HepG2 (cell line): ENCODE measurements around the gene CRIP1. TPM values are rescaled to one million over a fixed set of nuclear protein-coding genes. Genes with fewer than 3 reads are reported as not detected.

Source experiments
- ARID2 ChIP-seq: sonication (generic); formaldehyde crosslinking; IDR thresholded peaks from 2 replicates; pipeline ENCODE4 v1.8.1; 2022; ENCODE audit warnings: mild to moderate bottlenecking, missing genetic modification reagents, borderline replicate concordance
- ATF7-NPFF ChIP-seq: sonication (generic); formaldehyde crosslinking; IDR thresholded peaks from 2 replicates; pipeline ENCODE4 v1.8.1; 2023; ENCODE audit warnings: mild to moderate bottlenecking, low read depth, missing genetic modification reagents, moderate library complexity
- ELF4 ChIP-seq: sonication (generic); formaldehyde crosslinking; IDR thresholded peaks from 2 replicates; pipeline ENCODE4 v1.5.0; 2020; ENCODE audit warnings: missing genetic modification reagents, mild to moderate bottlenecking, moderate library complexity, borderline replicate concordance
- FOXA1 ChIP-seq, 2 experiments: fragments of 450-650 bp in 1 of 2; sonication (generic) in 1 of 2; formaldehyde crosslinking in 1 of 2; IDR thresholded peaks; 2 replicates each; pipeline versions ENCODE4 v1.4.0 to v1.6.1; 2016 to 2020; ENCODE audit warnings: missing genetic modification reagents in 1 of 2
- FOXK2 ChIP-seq: fragments of 450-650 bp; IDR thresholded peaks from 2 replicates; pipeline ENCODE4 v1.6.1; 2016
- GATAD1 ChIP-seq: IDR thresholded peaks from 2 replicates; pipeline ENCODE4 v1.6.1; 2016; ENCODE audit warnings: missing genetic modification reagents, missing compliant biosample characterization
- GPBP1L1 ChIP-seq: sonication (generic); formaldehyde crosslinking; IDR thresholded peaks from 2 replicates; pipeline ENCODE4 v1.5.0; 2020; ENCODE audit warnings: mild to moderate bottlenecking, missing genetic modification reagents
- MAFK ChIP-seq, 2 experiments: IDR thresholded peaks in 1 of 2; conservative IDR thresholded peaks in 1 of 2; 2 replicates each; pipeline ENCODE4 v1.6.1; 2011; ENCODE audit warnings: improper control_type of control experiment in 2 of 2, low read length in 2 of 2
- MIER2 ChIP-seq: IDR thresholded peaks from 2 replicates; pipeline ENCODE4 v1.6.1; 2016; ENCODE audit warnings: missing biosample characterization, missing genetic modification reagents
- NCOA5 ChIP-seq: sonication (generic); formaldehyde crosslinking; IDR thresholded peaks from 2 replicates; pipeline ENCODE4 v1.4.0; 2020; ENCODE audit warnings: missing genetic modification reagents
- PAXIP1 ChIP-seq: sonication (generic); formaldehyde crosslinking; conservative IDR thresholded peaks from 2 replicates; pipeline ENCODE4 v1.4.0; 2020; ENCODE audit warnings: mild to moderate bottlenecking, missing genetic modification reagents, moderate library complexity
- RELA ChIP-seq: sonication (generic); formaldehyde crosslinking; IDR thresholded peaks from 2 replicates; pipeline ENCODE4 v1.4.0; 2020; ENCODE audit warnings: missing genetic modification reagents
- SNAPC5 ChIP-seq: sonication (generic); formaldehyde crosslinking; IDR thresholded peaks from 2 replicates; pipeline ENCODE4 v1.8.1; 2023; ENCODE audit warnings: mild to moderate bottlenecking, missing genetic modification reagents, borderline replicate concordance
- ZNF124 ChIP-seq: sonication (generic); formaldehyde crosslinking; IDR thresholded peaks from 2 replicates; pipeline ENCODE4 v1.4.0; 2020; ENCODE audit warnings: missing genetic modification reagents
- ZNF20 ChIP-seq: sonication (generic); formaldehyde crosslinking; IDR thresholded peaks from 2 replicates; pipeline ENCODE4 v1.4.0; 2020; ENCODE audit warnings: mild to moderate bottlenecking, moderate library complexity, missing genetic modification reagents
- ZNF329 ChIP-seq: sonication (generic); formaldehyde crosslinking; IDR thresholded peaks from 2 replicates; pipeline ENCODE4 v1.9.0; 2021; ENCODE audit warnings: low read depth, mild to moderate bottlenecking, missing genetic modification reagents
- ZNF362 ChIP-seq: sonication (generic); formaldehyde crosslinking; IDR thresholded peaks from 2 replicates; pipeline ENCODE4 v1.4.0; 2020; ENCODE audit warnings: missing genetic modification reagents, mild to moderate bottlenecking, borderline replicate concordance
- ZNF616 ChIP-seq: sonication (generic); formaldehyde crosslinking; IDR thresholded peaks from 2 replicates; pipeline ENCODE4 v1.5.0; 2020; ENCODE audit warnings: low read depth, mild to moderate bottlenecking, missing genetic modification reagents
- ZNF670 ChIP-seq: sonication (generic); formaldehyde crosslinking; IDR thresholded peaks from 2 replicates; pipeline ENCODE4 v1.8.0; 2022; ENCODE audit warnings: mild to moderate bottlenecking, missing genetic modification reagents, borderline replicate concordance
- polyA plus RNA-seq, 8 experiments: library from polyadenylated mRNA; depleted of rRNA in 3 of 8; stranded (reverse) in 7 of 8; unstranded in 1 of 8; fragments of >200 nt; fragmentation: Illumina TruSeq in 4 of 8; extraction: Trizol in 4 of 8; gene quantifications; 2 replicates each; pipeline versions ENCODE4 v1.2.1 to v1.2.3, GENCODE V29; 2011 to 2016; ENCODE audit warnings: low read depth in 4 of 8, missing spikeins in 1 of 8, mixed read lengths in 1 of 8; ENCODE audit not compliant: insufficient read depth in 1 of 8
- total RNA-seq, 5 experiments: library from RNA; depleted of rRNA; stranded (reverse); fragments of >200 nt; fragmentation: Illumina TruSeq; extraction: Trizol; gene quantifications; 2 replicates each; pipeline ENCODE4 v1.2.3, GENCODE V29; 2016; ENCODE audit warnings: low read depth in 1 of 5
- TF ChIP-seq, protein P1 (sequence below): sonication (generic); formaldehyde crosslinking; IDR thresholded peaks from 2 replicates; pipeline ENCODE4 v1.8.1; 2023; ENCODE audit warnings: missing genetic modification reagents, mild to moderate bottlenecking, borderline replicate concordance
- TF ChIP-seq, protein P2 (sequence below): sonication (generic); formaldehyde crosslinking; IDR thresholded peaks from 2 replicates; pipeline ENCODE4 v1.5.0; 2020; ENCODE audit warnings: missing genetic modification reagents

CRIP1 gene
- total and polyA plus RNA-seq, 2 of the 13 experiments (the other 11 are each of a cell fraction or from before 2014, with no cell fraction given) = 53.9 to 59.5 TPM

DNA sequence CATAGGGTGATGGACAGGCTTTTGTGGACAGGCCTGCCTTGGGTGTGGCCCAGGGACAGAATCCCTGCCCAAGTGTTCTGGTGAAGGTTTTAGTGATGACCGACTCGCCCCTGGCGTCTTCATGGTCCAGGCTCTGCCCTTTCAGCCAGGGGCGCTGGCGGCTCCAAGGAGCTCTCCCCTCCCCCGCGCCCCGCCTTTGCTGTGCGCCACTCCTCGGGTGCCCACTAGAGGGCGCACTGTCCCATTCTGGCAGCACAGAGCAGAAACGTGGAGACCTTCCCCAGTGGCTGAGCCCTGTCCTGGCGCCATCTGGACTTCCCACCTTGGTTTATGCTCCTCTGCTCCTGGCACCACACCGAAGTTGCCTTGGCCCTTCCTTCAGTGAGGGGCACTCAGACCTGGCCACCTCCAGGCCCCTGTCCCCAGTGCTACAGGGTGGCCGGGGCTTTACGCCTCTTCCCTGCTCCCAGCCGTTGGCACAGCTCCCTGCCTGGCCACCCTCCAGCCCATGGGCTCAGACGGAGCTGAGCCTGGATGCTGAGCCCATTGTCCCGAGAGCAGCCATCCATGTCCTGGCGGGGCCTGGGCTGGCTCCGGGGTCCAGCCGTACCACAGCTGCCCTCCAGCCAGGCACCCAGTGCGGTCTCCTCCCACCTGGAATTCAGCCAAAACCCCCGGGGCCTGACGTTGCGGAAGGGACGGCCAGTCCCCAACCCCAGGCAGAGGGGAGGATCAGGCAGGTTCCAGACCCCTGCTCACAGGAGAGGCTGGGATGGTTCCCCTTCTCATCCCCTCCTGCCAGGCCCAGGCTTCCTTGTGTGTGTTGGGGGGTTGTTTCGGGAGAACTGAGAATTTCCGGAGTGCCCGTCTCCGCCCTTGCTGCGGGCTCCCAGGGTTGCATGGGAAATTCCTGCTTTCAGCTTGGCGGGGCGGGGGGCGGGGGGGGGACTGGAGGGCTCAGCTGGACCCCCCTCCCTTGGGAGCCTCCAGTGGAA lies 5.6 kb upstream of the CRIP1 start (continued):
- TF ChIP-seq ELF4 (no peak), FOXK2 (no peak), ZNF616 (CRISPR knock-in tag) (0 out of 2 replicates have a peak, but pooled peaks have one; percentile 22), SNAPC5 (CRISPR knock-in tag) (no peak), GPBP1L1 (CRISPR knock-in tag) (no peak), GATAD1 (CRISPR knock-in tag) (peak; percentile 64; the same call in 1 of the 2 replicates), ARID2 (no peak), MAFK (conservative IDR thresholded peaks at IDR 0.05 in 1 of 2, IDR thresholded peaks at IDR 0.05 in 1 of 2; ENCODE audit: low read length in 2 of 2) (no peak), RELA (CRISPR knock-in tag) (no peak), ZNF362 (CRISPR knock-in tag) (no peak), ZNF329 (no peak), ATF7-NPFF (CRISPR knock-in tag) (no peak), ZNF670 (CRISPR knock-in tag) (0 out of 2 replicates have a peak, but pooled peaks have one; percentile 57), MIER2 (CRISPR knock-in tag) (no peak), FOXA1 (IDR thresholded peaks at IDR 0.05) (no peak), FOXA1 (CRISPR knock-in tag; IDR thresholded peaks at IDR 0.05) (peak; percentile 10; the same call in 1 of the 2 replicates), NCOA5 (CRISPR knock-in tag) (no peak), ZNF20 (no peak), PAXIP1 (CRISPR knock-in tag) (no peak; the same call in 1 of the 2 replicates), ZNF124 (CRISPR knock-in tag) (peak; percentile 24; the same call in 1 of the 2 replicates)
- TF ChIP-seq, protein P1, sequence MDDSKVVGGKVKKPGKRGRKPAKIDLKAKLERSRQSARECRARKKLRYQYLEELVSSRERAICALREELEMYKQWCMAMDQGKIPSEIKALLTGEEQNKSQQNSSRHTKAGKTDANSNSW (CRISPR knock-in tag) = no peak; the same call in 1 of the 2 replicates
- TF ChIP-seq, protein P2, sequence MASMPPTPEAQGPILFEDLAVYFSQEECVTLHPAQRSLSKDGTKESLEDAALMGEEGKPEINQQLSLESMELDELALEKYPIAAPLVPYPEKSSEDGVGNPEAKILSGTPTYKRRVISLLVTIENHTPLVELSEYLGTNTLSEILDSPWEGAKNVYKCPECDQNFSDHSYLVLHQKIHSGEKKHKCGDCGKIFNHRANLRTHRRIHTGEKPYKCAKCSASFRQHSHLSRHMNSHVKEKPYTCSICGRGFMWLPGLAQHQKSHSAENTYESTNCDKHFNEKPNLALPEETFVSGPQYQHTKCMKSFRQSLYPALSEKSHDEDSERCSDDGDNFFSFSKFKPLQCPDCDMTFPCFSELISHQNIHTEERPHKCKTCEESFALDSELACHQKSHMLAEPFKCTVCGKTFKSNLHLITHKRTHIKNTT (CRISPR knock-in tag) = no peak
